NCI-H2081 (cell line): Measurements from ENCODE around the gene APOBEC2.

Source experiments
- DNase-seq, 2 experiments: peaks; one replicate each; lab custom pipeline; 2025; lab: John Stamatoyannopoulos, UW

The APOBEC2 gene

GRCh38 chr6:41037107-41037900 lies 15.7 kb upstream of the APOBEC2 start:
- DNase-seq: no peak

- no peak for DNase-seq
Measured at GRCh38 chr6:41038205-41038604, 14.8 kb upstream of the APOBEC2 start.

GRCh38 chr6:41039060-41039998 lies 13.7 kb upstream of the APOBEC2 start, which contains the start of gene UNC5CL:
Gene UNC5CL (minus strand): TSS chr6:41039221. CDS start chr6:41035074, 4,147 bp downstream.
- peak; percentile 36 to 40 for DNase-seq

GRCh38 chr6:41040101-41040939 lies 12.7 kb upstream of the APOBEC2 start:
- no peak for DNase-seq

- no peak for DNase-seq
Measured at GRCh38 chr6:41040940-41041536, 12.0 kb upstream of the APOBEC2 start.

GRCh38 chr6:41042226-41043055 lies 10.6 kb upstream of the APOBEC2 start, which contains the start of gene TSPO2:
Gene TSPO2 (plus strand): TSS chr6:41042467. CDS start chr6:41042986, 519 bp downstream.
- DNase-seq: no peak

GRCh38 chr6:41043151-41043550 lies 9.9 kb upstream of the APOBEC2 start:
- DNase-seq: no peak

- DNase-seq: no peak
Measured at GRCh38 chr6:41045664-41046063, 7.3 kb upstream of the APOBEC2 start.

- DNase-seq: no peak
Measured at GRCh38 chr6:41046084-41046483, 6.9 kb upstream of the APOBEC2 start.

GRCh38 chr6:41047306-41047705 lies 5.7 kb upstream of the APOBEC2 start:
- no peak for DNase-seq

GRCh38 chr6:41047745-41048732 lies 5.0 kb upstream of the APOBEC2 start:
- DNase-seq: no peak

GRCh38 chr6:41049521-41049920 lies 3.5 kb upstream of the APOBEC2 start:
- DNase-seq: no peak

- DNase-seq: no peak
Measured at GRCh38 chr6:41049955-41050354, 3.0 kb upstream of the APOBEC2 start.

- DNase-seq: no peak
Measured at GRCh38 chr6:41050536-41050935, 2.5 kb upstream of the APOBEC2 start.

GRCh38 chr6:41051873-41052272 lies 1.1 kb upstream of the APOBEC2 start:
- peak in 1 of 2 experiments; percentile 7 for DNase-seq

- DNase-seq: no peak
Measured at GRCh38 chr6:41054511-41054910, 1.5 kb downstream of the APOBEC2 start.

GRCh38 chr6:41055149-41055548 lies 2.1 kb downstream of the APOBEC2 start:
- DNase-seq: no peak

GRCh38 chr6:41056768-41057490 lies 3.9 kb downstream of the APOBEC2 start:
- DNase-seq: no peak

- no peak for DNase-seq
Measured at GRCh38 chr6:41058783-41059181, 5.8 kb downstream of the APOBEC2 start.
